DOHH2 (cell line): ENCODE measurements around the gene DOK3.

Experiments used
- EZH2phosphoT487 ChIP-seq: fragments of 200-600 bp; sonication (generic); IDR thresholded peaks from 2 replicates; pipeline ENCODE4 v1.6.1; 2017; ENCODE audit warnings: borderline replicate concordance, mild to moderate bottlenecking, antibody characterized with exemption, low read length, moderate library complexity, mixed read lengths
- TF ChIP-seq, protein P1 (sequence below): fragments of 200-600 bp; sonication (generic); IDR thresholded peaks from one replicate; pipeline ENCODE4 v1.5.1; 2014; ENCODE audit warnings: antibody characterized with exemption, mild to moderate bottlenecking, low read depth, low read length; ENCODE audit not compliant: poor library complexity, severe bottlenecking

DNA sequence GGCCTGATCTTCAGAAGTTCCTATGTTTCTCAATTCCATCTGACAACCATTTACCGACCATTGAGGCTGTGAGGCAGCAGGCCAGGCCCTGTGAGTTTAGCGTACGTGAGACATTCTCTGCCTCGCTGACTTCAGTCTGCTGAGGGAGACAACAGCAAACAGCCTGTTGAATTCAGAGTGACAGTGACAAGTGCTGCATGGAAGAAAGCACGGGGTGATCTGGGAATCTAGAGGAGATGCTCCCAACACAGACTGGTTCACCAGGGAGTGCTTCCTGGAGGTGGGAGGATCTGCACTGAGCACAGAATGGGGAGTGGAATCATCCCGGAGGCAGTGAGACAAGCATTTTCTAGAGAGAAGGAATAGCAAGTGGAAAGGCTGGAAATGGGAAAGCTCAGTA lies 17.2 kb upstream of the DOK3 start:
- TF ChIP-seq, protein P1, sequence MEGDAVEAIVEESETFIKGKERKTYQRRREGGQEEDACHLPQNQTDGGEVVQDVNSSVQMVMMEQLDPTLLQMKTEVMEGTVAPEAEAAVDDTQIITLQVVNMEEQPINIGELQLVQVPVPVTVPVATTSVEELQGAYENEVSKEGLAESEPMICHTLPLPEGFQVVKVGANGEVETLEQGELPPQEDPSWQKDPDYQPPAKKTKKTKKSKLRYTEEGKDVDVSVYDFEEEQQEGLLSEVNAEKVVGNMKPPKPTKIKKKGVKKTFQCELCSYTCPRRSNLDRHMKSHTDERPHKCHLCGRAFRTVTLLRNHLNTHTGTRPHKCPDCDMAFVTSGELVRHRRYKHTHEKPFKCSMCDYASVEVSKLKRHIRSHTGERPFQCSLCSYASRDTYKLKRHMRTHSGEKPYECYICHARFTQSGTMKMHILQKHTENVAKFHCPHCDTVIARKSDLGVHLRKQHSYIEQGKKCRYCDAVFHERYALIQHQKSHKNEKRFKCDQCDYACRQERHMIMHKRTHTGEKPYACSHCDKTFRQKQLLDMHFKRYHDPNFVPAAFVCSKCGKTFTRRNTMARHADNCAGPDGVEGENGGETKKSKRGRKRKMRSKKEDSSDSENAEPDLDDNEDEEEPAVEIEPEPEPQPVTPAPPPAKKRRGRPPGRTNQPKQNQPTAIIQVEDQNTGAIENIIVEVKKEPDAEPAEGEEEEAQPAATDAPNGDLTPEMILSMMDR, result no peak
- no peak for TF ChIP-seq EZH2phosphoT487
